Measurements from ENCODE around the gene PLLP.

Gene PLLP

GRCh38 chr16:57305159-57305811 is 20.8 kb upstream of the PLLP start:
- no peaks in the 10 kb centered on the region for H3K4me1 ChIP-seq (ENCODE audit: control insufficient read depth, low read depth, low read length)
- no peak overlapping the region for H3K18ac ChIP-seq (ENCODE audit: low read length)
- no peaks in the 10 kb centered on the region for H3K27me3 ChIP-seq (ENCODE audit: insufficient read depth, low read length, poor library complexity)
- no peak overlapping the region for H3K9ac ChIP-seq (ENCODE audit: low read length)
- no peak overlapping the region for H4K5ac ChIP-seq (ENCODE audit: low read length)
- H2BK5ac ChIP-seq (ENCODE audit: low read length): no peak overlapping the region
- H2BK15ac ChIP-seq (replicated peaks; ENCODE audit: low read depth): no peak overlapping the region
- H3K79me2 ChIP-seq (ENCODE audit: control insufficient read depth, insufficient read depth, low read length): no peaks in the 10 kb centered on the region
- H3K4me3 ChIP-seq (ENCODE audit: low read length): no peak overlapping the region
- no peak overlapping the region for H2AK5ac ChIP-seq (ENCODE audit: low read length)
- H2BK120ac ChIP-seq (ENCODE audit: low read depth, low read length): no peak overlapping the region
- H3K4ac ChIP-seq (ENCODE audit: low read depth, low read length): no peak overlapping the region
- no peak overlapping the region for H4K8ac ChIP-seq (ENCODE audit: low read depth, low read length)
- H3K4me2 ChIP-seq (ENCODE audit: low read length): no peak overlapping the region
- H3K27ac ChIP-seq (ENCODE audit: low read depth, low read length): no peak overlapping the region
- H3K56ac ChIP-seq (ENCODE audit: low read length): no peak overlapping the region
- WGBS (ENCODE audit: extremely low coverage, insufficient coverage, low lambda C conversion rate): no CpG with 5 or more reads among the region's 8 CpGs
- H3K79me1 ChIP-seq (ENCODE audit: low read length): no peaks in the 10 kb centered on the region
- no peak for DNase-seq
- no peak overlapping the region for H3K23ac ChIP-seq (ENCODE audit: low read length)
- no peaks in the 10 kb centered on the region for H3K36me3 ChIP-seq (ENCODE audit: control insufficient read depth, insufficient read depth, low read length)

GRCh38 chr16:57304169-57305061 is 19.9 kb upstream of the PLLP start:
- Histone ChIP-seq H3K4me1 (ENCODE audit: control insufficient read depth, low read depth, low read length) (no peaks in the 10 kb centered on the region), H2BK5ac (ENCODE audit: low read length) (no peak overlapping the region), H3K18ac (ENCODE audit: low read length) (no peak overlapping the region), H3K4ac (ENCODE audit: low read depth, low read length) (no peak overlapping the region), H3K9ac (ENCODE audit: low read length) (no peak overlapping the region), H2BK120ac (ENCODE audit: low read depth, low read length) (no peak overlapping the region), H3K4me2 (ENCODE audit: low read length) (no peak overlapping the region), H4K8ac (ENCODE audit: low read depth, low read length) (no peak overlapping the region), H3K27ac (ENCODE audit: low read depth, low read length) (no peak overlapping the region), H3K4me3 (ENCODE audit: low read length) (no peak overlapping the region), H3K23ac (ENCODE audit: low read length) (no peak overlapping the region), H3K27me3 (ENCODE audit: insufficient read depth, low read length, poor library complexity) (no peaks in the 10 kb centered on the region), H2BK15ac (replicated peaks; ENCODE audit: low read depth) (no peak overlapping the region), H3K79me1 (ENCODE audit: low read length) (no peaks in the 10 kb centered on the region), H3K36me3 (ENCODE audit: control insufficient read depth, insufficient read depth, low read length) (no peaks in the 10 kb centered on the region), H4K5ac (ENCODE audit: low read length) (no peak overlapping the region), H3K79me2 (ENCODE audit: control insufficient read depth, insufficient read depth, low read length) (no peaks in the 10 kb centered on the region), H3K56ac (ENCODE audit: low read length) (no peak overlapping the region), H2AK5ac (ENCODE audit: low read length) (no peak overlapping the region)
- DNase-seq: peak; percentile 50
- WGBS (ENCODE audit: extremely low coverage, insufficient coverage, low lambda C conversion rate): no CpG with 5 or more reads among the region's 16 CpGs

GRCh38 chr16:57303910-57304168 is 19.4 kb upstream of the PLLP start:
- WGBS (ENCODE audit: extremely low coverage, insufficient coverage, low lambda C conversion rate): no CpG with 5 or more reads among the region's 4 CpGs
- Histone ChIP-seq H3K27ac (ENCODE audit: low read depth, low read length) (no peak overlapping the region), H3K23ac (ENCODE audit: low read length) (no peak overlapping the region), H3K18ac (ENCODE audit: low read length) (no peak overlapping the region), H3K4me1 (ENCODE audit: control insufficient read depth, low read depth, low read length) (no peaks in the 10 kb centered on the region), H2AK5ac (ENCODE audit: low read length) (no peak overlapping the region), H3K4me2 (ENCODE audit: low read length) (no peak overlapping the region), H3K79me2 (ENCODE audit: control insufficient read depth, insufficient read depth, low read length) (no peaks in the 10 kb centered on the region), H3K27me3 (ENCODE audit: insufficient read depth, low read length, poor library complexity) (no peaks in the 10 kb centered on the region), H2BK5ac (ENCODE audit: low read length) (no peak overlapping the region), H3K9ac (ENCODE audit: low read length) (no peak overlapping the region), H3K79me1 (ENCODE audit: low read length) (no peaks in the 10 kb centered on the region), H2BK120ac (ENCODE audit: low read depth, low read length) (no peak overlapping the region), H2BK15ac (replicated peaks; ENCODE audit: low read depth) (no peak overlapping the region), H3K4ac (ENCODE audit: low read depth, low read length) (no peak overlapping the region), H4K8ac (ENCODE audit: low read depth, low read length) (no peak overlapping the region), H3K4me3 (ENCODE audit: low read length) (no peak overlapping the region), H3K36me3 (ENCODE audit: control insufficient read depth, insufficient read depth, low read length) (no peaks in the 10 kb centered on the region), H4K5ac (ENCODE audit: low read length) (no peak overlapping the region), H3K56ac (ENCODE audit: low read length) (no peak overlapping the region)
- no peak for DNase-seq

- H3K4me1 ChIP-seq (ENCODE audit: control insufficient read depth, low read depth, low read length): no peaks in the 10 kb centered on the region
- H3K79me1 ChIP-seq (ENCODE audit: low read length): no peaks in the 10 kb centered on the region
- no peak overlapping the region for H3K4me3 ChIP-seq (ENCODE audit: low read length)
- H3K4ac ChIP-seq (ENCODE audit: low read depth, low read length): no peak overlapping the region
- H3K79me2 ChIP-seq (ENCODE audit: control insufficient read depth, insufficient read depth, low read length): no peaks in the 10 kb centered on the region
- H2BK120ac ChIP-seq (ENCODE audit: low read depth, low read length): no peak overlapping the region
- H3K23ac ChIP-seq (ENCODE audit: low read length): no peak overlapping the region
- H4K8ac ChIP-seq (ENCODE audit: low read depth, low read length): no peak overlapping the region
- H3K18ac ChIP-seq (ENCODE audit: low read length): no peak overlapping the region
- no peak overlapping the region for H3K9ac ChIP-seq (ENCODE audit: low read length)
- H3K27ac ChIP-seq (ENCODE audit: low read depth, low read length): no peak overlapping the region
- no CpG with 5 or more reads among the region's 4 CpGs for WGBS (ENCODE audit: extremely low coverage, insufficient coverage, low lambda C conversion rate)
- H3K56ac ChIP-seq (ENCODE audit: low read length): no peak overlapping the region
- DNase-seq: no peak
- H4K5ac ChIP-seq (ENCODE audit: low read length): no peak overlapping the region
- H2BK5ac ChIP-seq (ENCODE audit: low read length): no peak overlapping the region
- no peaks in the 10 kb centered on the region for H3K27me3 ChIP-seq (ENCODE audit: insufficient read depth, low read length, poor library complexity)
- H2AK5ac ChIP-seq (ENCODE audit: low read length): no peak overlapping the region
- no peak overlapping the region for H3K4me2 ChIP-seq (ENCODE audit: low read length)
- H3K36me3 ChIP-seq (ENCODE audit: control insufficient read depth, insufficient read depth, low read length): no peaks in the 10 kb centered on the region
- H2BK15ac ChIP-seq (replicated peaks; ENCODE audit: low read depth): no peak overlapping the region
Observed at GRCh38 chr16:57303021-57303909, 18.8 kb upstream of the PLLP start.

- no peak overlapping the region for H3K18ac ChIP-seq (ENCODE audit: low read length)
- no peaks in the 10 kb centered on the region for H3K79me1 ChIP-seq (ENCODE audit: low read length)
- H3K23ac ChIP-seq (ENCODE audit: low read length): no peak overlapping the region
- H3K36me3 ChIP-seq (ENCODE audit: control insufficient read depth, insufficient read depth, low read length): no peaks in the 10 kb centered on the region
- peak overlapping the region; percentile 65 for H3K56ac ChIP-seq (ENCODE audit: low read length)
- peak overlapping the region; percentile 58 for H3K4me2 ChIP-seq (ENCODE audit: low read length)
- H3K27ac ChIP-seq (ENCODE audit: low read depth, low read length): no peak overlapping the region
- no CpG with 5 or more reads among the region's 19 CpGs for WGBS (ENCODE audit: extremely low coverage, insufficient coverage, low lambda C conversion rate)
- no peak overlapping the region for H2AK5ac ChIP-seq (ENCODE audit: low read length)
- H3K27me3 ChIP-seq (ENCODE audit: insufficient read depth, low read length, poor library complexity): no peaks in the 10 kb centered on the region
- no peak overlapping the region for H3K4ac ChIP-seq (ENCODE audit: low read depth, low read length)
- H4K8ac ChIP-seq (ENCODE audit: low read depth, low read length): no peak overlapping the region
- H3K79me2 ChIP-seq (ENCODE audit: control insufficient read depth, insufficient read depth, low read length): no peaks in the 10 kb centered on the region
- no peak overlapping the region for H2BK5ac ChIP-seq (ENCODE audit: low read length)
- H4K5ac ChIP-seq (ENCODE audit: low read length): no peak overlapping the region
- no peak overlapping the region for H2BK15ac ChIP-seq (replicated peaks; ENCODE audit: low read depth)
- no peak overlapping the region for H2BK120ac ChIP-seq (ENCODE audit: low read depth, low read length)
- peak overlapping the region; percentile 32 for H3K9ac ChIP-seq (ENCODE audit: low read length)
- peak overlapping the region; percentile 15 for H3K4me3 ChIP-seq (ENCODE audit: low read length)
- DNase-seq: peak; percentile 48
- no peaks in the 10 kb centered on the region for H3K4me1 ChIP-seq (ENCODE audit: control insufficient read depth, low read depth, low read length)
Observed at GRCh38 chr16:57301126-57301817, 16.8 kb upstream of the PLLP start.

Measured in mesendoderm (in vitro differentiated cells).